ENCODE results near the gene MUS81.
"Not testable (repeated sequence)": the region's sequence is repeated elsewhere in the genome, so short reads cannot be mapped to it uniquely, and the experiment has no call there.

Gene MUS81, protein sequence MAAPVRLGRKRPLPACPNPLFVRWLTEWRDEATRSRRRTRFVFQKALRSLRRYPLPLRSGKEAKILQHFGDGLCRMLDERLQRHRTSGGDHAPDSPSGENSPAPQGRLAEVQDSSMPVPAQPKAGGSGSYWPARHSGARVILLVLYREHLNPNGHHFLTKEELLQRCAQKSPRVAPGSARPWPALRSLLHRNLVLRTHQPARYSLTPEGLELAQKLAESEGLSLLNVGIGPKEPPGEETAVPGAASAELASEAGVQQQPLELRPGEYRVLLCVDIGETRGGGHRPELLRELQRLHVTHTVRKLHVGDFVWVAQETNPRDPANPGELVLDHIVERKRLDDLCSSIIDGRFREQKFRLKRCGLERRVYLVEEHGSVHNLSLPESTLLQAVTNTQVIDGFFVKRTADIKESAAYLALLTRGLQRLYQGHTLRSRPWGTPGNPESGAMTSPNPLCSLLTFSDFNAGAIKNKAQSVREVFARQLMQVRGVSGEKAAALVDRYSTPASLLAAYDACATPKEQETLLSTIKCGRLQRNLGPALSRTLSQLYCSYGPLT

DNA sequence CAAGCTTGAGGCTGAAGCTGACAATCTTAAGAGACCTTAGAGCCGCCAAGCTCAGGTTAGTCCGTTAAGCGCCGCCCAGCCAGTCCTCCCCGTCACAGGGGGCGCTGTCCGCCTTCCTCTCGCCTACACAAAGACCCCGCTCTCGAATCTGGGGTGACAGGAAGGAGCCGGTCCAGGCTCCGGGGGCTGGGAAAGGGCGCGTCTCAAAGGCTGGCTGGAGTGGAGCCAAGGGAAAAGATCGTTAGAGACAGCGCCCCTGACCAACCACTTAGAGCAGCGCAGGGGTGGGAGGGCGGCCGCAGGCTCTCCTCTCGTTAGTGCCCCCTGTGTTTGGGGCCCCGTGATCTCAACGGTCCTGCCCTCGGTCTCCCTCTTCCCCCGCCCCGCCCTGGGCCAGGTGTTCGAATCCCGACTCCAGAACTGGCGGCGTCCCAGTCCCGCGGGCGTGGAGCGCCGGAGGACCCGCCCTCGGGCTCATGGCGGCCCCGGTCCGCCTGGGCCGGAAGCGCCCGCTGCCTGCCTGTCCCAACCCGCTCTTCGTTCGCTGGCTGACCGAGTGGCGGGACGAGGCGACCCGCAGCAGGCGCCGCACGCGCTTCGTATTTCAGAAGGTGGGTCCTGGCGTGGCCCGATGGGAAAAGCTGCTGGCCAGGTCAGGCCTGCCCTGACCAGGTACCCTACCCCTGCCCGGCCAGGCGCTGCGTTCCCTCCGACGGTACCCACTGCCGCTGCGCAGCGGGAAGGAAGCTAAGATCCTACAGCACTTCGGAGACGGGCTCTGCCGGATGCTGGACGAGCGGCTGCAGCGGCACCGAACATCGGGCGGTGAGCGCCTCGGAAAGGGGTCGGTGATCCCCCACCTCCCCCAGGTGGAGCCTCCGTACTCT, at the start of gene MUS81:
Gene MUS81, plus strand, starts transcription at position 156 of the 887 bp plus-strand sequence. Its CDS starts 321 bp downstream, at position 477.
- peak within 1 kb of the TSS; percentile 77 to 99 (median 96) for H3K27ac ChIP-seq
- peak within 1 kb of the TSS; percentile 80 to 100 (median 98) for H3K4me3 ChIP-seq

DNA sequence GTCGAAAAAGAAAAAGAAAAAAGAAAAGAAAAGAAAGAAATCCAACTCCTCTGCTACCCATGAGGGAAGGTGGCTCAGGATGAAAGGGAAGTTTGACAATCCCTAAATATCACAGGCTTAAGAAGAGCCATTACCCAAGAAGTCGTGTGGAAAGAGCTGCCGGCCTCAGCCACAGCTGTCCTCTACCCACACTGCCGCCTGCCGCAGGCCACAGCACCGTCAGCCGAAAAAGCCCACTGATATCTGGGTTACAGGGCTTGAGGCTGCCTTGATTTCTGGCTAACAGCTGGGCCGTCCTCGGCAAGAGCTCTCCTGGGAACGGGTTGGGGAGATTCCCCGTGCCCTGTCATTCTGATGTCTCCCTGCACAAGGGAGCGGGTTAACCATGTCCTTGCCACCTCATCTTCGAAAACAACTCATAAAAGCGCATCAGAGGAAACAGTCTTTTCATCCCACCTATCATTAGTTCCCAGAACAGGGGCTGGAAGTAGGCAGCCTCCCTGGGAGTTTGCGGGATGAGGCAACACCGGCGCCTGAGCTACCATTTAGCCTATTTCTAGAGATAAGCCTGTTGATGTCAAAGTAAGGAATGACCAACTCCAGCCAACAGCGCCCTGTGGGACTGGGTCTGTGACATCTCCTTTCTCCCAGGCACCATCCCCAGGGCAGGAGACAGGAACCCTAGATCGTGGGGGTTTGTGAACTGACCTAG, 48.3 kb upstream of the MUS81 start:
- Histone ChIP-seq H3K4me3 (no peak overlapping the region), H3K27ac (no peak overlapping the region)

DNA sequence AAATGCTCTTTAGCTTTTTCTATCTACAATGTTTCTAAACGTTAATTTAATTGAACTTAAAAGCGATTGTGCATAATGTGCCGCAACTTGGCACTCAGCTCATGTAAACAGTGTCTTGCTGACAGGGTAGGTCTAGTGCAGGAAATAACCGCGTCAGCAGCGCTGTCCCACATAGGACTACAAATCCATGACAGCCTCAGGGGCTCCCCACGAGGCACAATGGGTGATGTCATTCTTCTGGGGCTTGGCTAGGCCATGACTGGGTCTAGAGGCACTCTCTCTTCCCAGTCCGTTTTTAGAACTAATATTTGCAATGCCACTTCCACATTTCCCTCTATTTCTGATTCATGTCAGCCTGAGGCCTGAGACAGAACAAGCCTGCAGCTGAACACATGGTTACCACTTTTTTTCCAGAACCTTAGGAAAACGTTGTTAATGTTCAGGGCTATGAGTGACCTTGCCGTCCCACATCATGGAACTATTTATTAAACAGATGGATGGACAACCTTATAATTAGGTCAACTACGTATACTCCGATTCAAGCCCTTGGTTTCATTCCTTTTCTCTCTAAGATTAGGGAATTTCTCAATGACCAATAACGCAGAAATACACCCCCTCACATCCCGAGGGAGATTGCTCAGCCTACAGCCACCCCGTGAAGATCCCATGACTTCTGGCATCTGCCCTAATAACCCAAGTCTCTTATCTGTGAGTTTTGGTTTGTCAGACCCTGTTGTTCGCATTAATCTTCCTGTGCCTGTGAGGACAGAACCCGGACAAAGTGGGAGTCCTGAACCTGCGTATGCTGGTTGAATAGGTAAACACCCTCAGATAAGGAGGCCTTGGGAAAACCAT, 45.9 kb upstream of the MUS81 start:
- Histone ChIP-seq H3K27ac (peak overlapping the region in 10 of 21 experiments; percentile 7 to 78 (median 48)), H3K4me3 (no peak overlapping the region)

DNA sequence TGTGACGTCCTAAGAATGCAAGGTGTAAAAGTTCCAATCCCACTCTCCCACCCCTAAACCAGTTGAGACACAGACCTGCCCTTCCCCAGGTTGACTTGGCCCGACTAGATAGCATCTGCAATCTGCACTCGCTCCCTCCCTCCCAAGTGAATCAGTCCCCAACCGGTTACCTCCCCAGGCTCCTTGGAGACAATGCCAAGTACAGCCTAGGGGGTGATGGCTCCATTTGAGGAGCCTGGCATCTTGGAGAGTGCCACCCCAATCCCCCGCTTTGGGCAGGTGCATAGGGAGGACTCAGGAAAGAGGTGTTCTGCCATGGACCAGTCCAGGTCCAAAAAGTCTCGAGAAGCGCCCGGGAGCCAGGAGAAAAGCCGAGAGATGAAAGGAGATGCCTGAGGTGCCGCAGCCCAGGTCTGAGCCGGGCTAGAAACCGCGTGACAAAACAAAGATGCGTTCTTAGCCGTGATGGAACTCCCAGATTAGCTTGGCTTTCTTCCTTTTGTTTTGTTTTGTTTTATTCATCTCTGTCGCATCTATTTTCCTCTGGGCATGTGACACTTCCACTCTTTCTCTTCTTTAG, 45.2 kb upstream of the MUS81 start:
- peak overlapping the region in 12 of 21 experiments; percentile 4 to 78 (median 37) for H3K27ac ChIP-seq
- H3K4me3 ChIP-seq, result no peak overlapping the region

DNA sequence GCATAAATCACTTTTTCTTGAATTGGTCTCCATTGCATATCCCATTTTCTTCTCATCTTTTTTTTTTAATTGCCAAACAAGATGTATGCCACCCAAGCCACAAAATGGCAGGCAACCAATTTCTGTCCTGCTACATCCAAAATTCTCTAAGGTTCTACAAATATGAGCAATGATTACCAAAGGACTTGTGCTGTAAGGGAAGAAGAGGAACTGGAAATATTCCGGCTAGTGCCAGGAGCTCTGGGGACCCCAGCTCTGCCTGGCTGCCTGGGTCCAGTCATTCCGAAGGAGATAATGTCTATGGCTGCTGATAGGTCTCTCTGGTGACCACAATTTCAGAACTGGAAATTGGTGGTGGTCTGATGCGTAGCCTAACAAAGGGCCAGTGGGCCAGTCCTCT, 43.5 kb upstream of the MUS81 start:
- Histone ChIP-seq H3K27ac (peak overlapping the region in 3 of 21 experiments; percentile 73 to 78 (median 75)), H3K4me3 (peak overlapping the region in 1 of 7 experiments; percentile 65)

DNA sequence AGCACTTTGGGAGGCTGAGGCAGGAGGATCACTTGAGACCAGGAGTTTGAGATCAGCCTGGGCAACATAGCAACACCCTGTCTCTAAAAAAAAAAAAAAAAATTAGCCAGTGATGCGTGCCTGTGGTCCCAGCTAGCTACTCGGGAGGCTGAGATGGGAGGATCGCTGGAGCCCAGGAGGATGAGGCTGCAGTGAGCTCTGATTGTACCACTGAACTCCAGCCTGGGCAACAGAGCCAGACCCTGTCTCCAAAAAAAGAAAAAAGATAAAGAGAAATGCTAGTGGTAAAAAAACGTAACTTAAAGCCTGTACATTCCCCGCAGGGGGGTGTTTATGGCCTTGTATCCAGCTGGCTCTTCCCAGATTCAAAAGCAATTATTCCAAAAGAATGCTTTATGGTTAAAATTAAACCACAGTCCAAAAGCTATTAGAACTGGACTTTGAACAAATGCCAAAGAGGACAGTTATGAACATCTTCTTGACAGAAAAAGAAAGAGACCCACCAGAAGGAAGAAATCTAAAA, 42.9 kb upstream of the MUS81 start:
- Histone ChIP-seq H3K4me3 (peak overlapping the region; percentile 36 to 65 (median 49)), H3K27ac (peak overlapping the region in 20 of 21 experiments; percentile 5 to 86 (median 74))

DNA sequence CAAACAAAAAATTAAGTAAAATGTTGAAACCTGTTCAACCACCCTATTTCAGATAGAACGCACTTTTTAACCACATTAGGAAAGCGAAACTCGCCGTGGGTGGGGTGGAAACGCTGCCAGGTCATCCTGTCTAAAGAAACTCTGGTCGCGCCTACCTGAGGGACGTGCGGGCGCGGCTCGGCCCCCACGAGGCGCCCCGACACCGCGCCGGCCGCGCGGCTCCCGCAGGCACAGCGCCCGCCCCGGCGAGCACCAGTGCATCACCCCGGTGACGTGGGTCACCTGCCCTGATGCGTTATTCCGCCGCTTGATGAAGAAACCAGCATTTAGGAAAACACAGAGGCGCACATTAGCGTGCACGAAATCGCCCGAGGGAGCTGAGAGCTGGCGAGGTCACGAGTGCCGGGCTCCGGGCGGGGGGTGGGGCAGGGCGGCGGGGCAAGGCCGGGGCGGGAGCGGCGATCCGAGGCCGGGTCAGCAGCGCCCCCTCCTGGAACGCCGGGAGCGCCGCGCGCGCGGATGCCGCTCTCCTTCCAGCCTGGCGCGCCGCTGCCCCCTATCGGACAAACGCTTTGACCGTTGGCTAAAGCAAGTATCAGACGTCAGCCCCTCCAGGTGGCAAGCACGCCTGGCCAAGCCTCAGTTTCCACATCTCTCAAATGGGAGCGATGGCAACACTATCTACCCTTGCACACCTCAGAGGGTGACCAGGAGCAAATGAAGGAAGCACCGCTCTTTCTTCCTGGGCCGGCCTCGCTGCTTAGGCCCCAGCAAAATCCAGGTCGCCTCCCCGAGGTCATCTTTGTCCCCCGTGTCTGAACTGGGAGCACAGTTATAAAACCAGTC, 42.2 kb upstream of the MUS81 start:
- Histone ChIP-seq H3K27ac (peak overlapping the region; percentile 5 to 86 (median 74)), H3K4me3 (peak overlapping the region; percentile 36 to 65 (median 49))

DNA sequence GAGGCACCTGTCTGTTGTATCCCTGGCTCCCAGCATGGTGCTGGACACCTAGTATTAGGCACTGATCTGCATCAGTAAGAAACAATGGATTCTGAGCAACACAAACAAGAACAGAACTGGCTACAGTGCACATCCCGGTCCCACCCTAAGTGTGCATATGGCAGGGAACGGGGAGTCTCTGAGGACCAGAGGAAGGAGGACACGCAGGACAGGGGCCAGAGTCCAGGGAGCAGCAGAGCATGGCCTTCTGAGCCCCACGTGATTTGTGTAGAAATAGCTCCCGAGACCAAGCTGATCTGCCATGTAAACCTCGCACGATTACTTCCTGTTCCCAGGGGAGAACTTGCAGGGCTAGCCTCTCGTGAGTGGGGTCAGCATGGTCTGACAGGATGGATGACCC, 39.1 kb upstream of the MUS81 start:
- H3K27ac ChIP-seq, result no peak overlapping the region

DNA sequence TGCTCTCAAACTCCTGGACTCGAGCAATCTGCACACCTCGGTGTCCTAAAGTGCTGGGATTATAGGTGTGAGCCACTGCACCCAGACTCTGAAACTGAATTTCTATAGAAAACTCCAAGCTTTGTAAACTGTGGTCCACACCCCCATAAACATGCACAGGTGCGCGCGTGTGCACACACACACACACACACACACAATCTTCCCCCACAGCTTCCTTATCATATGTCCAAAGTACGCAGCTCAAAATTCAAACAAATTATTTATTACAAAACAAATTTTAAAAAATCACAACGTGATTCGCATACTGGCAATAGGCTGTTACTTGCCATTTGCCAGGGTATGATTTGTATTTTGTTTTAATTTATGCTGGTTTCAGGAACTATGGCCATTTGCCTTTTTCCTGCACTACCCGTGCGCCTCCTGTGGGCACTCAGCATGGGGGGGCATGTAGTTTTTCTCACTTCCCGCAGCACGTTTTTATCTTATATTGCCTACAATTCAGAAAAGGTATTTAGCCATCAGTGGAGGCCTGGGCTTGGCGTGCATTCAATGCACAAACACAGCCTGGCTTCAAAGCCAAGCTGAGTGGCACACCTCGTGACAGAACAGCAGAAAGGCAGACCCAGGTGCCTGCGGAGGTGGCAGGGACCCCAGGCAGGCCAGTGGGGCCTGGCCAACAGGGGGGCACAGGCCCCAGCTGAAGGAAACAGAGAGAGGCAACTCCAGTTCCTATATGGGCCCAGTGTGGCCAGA, 37.3 kb upstream of the MUS81 start:
- H3K4me3 ChIP-seq, result no peak overlapping the region
- H3K27ac ChIP-seq, result no peak overlapping the region

More for the DNA sequence above, 39.1 kb upstream of the MUS81 start:
- no peak overlapping the region for H3K4me3 ChIP-seq

DNA sequence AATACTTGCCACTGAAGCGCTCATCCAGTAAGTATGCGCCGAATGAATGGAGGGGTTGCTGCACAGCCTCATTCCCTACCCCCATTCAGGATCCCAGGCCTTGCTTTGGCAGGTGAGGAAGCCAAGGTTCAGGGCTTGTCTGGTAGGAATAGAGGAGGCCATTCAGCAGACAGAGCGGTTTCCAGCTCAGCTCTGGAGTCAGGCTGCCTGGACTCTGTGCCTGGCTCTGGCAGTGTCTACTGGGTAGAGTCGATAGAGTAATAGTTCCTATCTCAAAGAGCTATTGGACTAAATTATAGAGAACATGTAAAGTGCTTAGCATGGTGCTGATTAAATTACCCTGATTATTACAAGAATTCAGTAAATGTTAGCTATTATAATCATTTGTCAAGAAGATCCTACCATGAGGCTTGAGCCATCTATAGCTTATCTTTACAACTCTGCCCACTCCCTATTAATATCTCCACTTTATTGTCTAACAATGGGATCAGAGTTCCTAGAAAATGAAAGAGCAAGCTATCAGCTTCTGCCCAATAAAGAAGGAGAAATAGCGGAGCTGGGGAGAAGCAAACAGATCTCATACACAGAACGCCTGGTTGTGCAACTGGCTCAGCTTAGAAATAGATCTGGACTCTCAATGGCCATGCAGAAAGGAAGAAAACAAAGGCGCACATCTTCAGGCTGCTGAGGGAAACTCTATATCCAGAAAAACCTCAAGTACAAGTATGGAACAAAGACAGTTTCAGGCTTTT, 33.1 kb upstream of the MUS81 start:
- H3K4me3 ChIP-seq, result no peak overlapping the region
- no peak overlapping the region for H3K27ac ChIP-seq

DNA sequence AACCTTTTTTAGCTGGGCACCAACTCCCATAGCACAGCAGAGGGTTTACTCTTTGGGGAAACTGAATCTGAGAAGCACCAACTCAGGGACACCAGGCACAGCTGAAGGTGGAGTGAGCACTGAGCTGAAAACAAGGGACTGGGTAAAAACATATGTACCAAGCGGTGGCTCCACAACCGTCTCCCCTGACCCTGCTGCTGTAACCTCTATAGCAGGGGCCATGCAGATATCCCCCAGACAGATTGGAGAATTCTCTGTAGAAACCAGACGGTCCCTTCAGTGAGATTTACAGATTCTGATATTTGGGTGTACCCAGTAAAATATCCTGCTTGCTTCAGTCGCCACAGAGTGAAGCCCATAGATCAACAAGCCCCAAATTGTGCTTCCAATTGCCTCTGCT, 30.8 kb upstream of the MUS81 start:
- Histone ChIP-seq H3K27ac (no peak overlapping the region), H3K4me3 (no peak overlapping the region)

DNA sequence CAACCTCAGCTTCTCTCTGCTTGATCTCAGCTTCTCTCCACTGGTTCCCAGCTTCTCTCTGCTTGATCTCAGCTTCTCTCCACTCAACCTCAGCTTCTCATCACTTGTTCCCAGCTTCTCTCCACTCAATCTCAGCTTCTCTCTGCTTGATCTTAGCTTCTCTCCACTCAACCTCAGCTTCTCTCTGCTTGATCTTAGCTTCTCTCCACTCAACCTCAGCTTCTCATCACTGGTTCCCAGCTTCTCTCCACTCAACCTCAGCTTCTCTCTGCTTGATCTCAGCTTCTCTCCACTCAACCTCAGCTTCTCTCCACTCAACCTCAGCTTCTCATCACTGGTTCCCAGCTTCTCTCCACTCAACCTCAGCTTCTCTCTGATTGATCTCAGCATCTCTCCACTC, 28.0 kb upstream of the MUS81 start:
- not testable (repeated sequence) for H3K27ac ChIP-seq, H3K4me3 ChIP-seq

DNA sequence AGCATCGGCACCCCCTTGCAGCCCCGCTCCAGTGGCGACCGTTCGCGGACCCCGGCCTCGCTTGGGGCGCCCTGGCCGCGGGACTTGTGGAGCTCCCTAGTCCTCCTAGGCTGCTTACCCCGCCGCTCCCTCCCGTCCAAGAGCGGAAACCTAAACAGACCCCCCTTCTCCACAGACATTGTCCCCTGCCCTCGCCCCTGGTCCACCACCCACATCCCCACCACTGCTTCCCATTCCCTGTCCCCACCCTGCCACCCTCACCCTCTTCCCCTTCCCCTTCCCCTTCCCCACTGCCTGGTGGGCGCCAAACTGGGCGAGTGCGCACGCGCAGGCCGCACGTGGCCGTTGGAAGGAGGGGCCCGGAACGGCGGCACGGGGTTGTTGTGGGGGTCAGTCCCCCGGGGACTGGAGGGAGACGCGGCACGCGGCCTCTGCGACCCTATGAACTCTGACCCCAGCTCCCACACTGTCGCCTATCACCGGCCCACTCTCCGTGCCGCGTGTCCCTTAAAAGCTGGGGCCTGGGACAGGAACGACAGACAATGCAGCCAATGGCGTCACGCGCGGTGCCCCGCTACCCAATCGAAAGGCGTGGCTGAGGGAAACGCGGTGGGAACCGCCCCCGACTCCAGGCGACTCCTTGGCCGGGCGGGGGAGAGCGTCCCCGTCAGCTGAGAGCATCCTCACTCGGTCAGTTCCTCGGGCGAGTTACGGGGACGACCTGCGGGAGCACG, 26.8 kb upstream of the MUS81 start, which contains the start of gene SNX32:
Gene SNX32, plus strand, starts transcription at position 667 of the 734 bp plus-strand sequence. CDS start 103 bp downstream, outside the sequence.
- peak within 1 kb of the TSS; percentile 39 to 65 (median 45) for H3K4me3 ChIP-seq
- peak within 1 kb of the TSS in 18 of 21 experiments; percentile 3 to 79 (median 54) for H3K27ac ChIP-seq

DNA sequence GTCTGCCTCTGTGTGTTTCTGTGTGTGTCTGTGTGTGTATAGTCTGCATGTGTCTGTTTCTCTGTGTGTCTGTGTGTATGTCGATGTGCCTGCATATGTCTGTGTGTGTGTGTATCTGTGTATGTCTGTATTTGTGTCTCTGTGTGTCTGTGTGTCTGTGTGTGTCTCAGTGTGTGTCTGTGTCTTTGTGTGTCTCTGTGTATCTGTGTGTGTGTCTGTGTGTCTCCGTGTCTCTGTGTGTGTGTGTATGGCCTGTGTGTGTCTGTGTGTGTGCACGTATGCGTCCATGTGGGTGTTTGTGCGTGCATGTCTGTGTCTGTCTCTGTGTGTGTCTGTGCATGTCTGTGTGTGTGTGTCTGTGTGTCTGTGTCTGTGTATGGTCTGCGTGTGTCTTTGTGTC, 26.0 kb upstream of the MUS81 start:
- Histone ChIP-seq H3K27ac (peak overlapping the region in 2 of 21 experiments; percentile 53 to 79), H3K4me3 (peak overlapping the region; percentile 39 to 65 (median 45))

DNA sequence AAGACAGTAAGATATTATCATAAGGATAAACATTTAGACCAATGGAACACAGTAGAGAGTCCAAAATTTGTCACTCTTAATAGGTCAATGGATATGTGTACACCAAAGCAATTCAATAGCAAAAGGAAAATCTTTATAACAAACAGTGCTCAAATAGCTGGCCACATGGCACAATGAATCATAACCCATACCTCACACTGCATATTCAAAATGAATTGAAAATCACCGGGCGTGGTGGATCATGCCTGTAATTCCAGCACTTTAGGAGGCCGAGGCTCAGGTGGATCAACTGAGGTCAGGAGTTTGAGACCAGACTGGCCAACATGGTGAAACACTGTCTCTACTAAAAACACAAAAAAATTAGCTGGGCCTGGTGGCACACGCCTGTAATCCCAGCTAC, 18.1 kb upstream of the MUS81 start:
- no peak overlapping the region for H3K27ac ChIP-seq
- H3K4me3 ChIP-seq, result no peak overlapping the region
